K562 (cell line): ENCODE results near the gene AGO3.

Experiments used
- ARNT ChIP-seq, 2 experiments: fragments of 450-650 bp; IDR thresholded peaks; 2 replicates each; pipeline ENCODE4 v1.6.1; 2016; ENCODE audit warnings: mild to moderate bottlenecking in 1 of 2
- BRCA1 ChIP-seq, 2 experiments: fragments of 450-650 bp in 1 of 2; sonication (generic) in 1 of 2; formaldehyde crosslinking in 1 of 2; IDR thresholded peaks; 2 replicates each; pipeline versions ENCODE4 v1.5.0 to v1.6.1; 2017 to 2020; ENCODE audit warnings: mild to moderate bottlenecking in 1 of 2, missing genetic modification reagents in 1 of 2
- ETV6 ChIP-seq, 3 experiments: fragments of 150-350 bp in 1 of 3; sonication (generic) in 1 of 3; formaldehyde crosslinking in 1 of 3; IDR thresholded peaks; 2 replicates each; pipeline versions ENCODE4 v1.6.1 to v1.8.0; 2014 to 2022; ENCODE audit warnings: borderline replicate concordance in 2 of 3, low read depth in 2 of 3, antibody characterized with exemption in 1 of 3, low read length in 1 of 3, mild to moderate bottlenecking in 1 of 3, missing genetic modification reagents in 1 of 3
- EZH2 ChIP-seq: IDR thresholded peaks from 2 replicates; pipeline ENCODE4 v1.6.1; 2012; ENCODE audit warnings: low read depth, mild to moderate bottlenecking, inconsistent platforms, low read length, borderline replicate concordance
- FOXJ3 ChIP-seq: sonication (generic); formaldehyde crosslinking; IDR thresholded peaks from 2 replicates; pipeline ENCODE4 v1.4.0; 2020; ENCODE audit warnings: mild to moderate bottlenecking, missing genetic modification reagents
- MEF2A ChIP-seq: IDR thresholded peaks from 2 replicates; pipeline ENCODE4 v1.6.1; 2011; ENCODE audit warnings: low read depth, mild to moderate bottlenecking, low read length, moderate library complexity; ENCODE audit not compliant: control insufficient read depth
- MXI1 ChIP-seq: IDR thresholded peaks from 2 replicates; pipeline ENCODE4 v1.6.1; 2011; ENCODE audit warnings: low read depth, mild to moderate bottlenecking, improper control_type of control experiment, low read length
- MYC ChIP-seq, 2 experiments: fragments of 250-450 bp in 1 of 2; sonication (Bioruptor Pico) in 1 of 2; IDR thresholded peaks; 2 replicates each; pipeline versions ENCODE4 v1.5.1 to v1.6.1; 2012 to 2021; ENCODE audit warnings: low read depth in 2 of 2, borderline replicate concordance in 1 of 2, improper control_type of control experiment in 1 of 2, low read length in 1 of 2, mild to moderate bottlenecking in 1 of 2, moderate library complexity in 1 of 2
- POLR2A ChIP-seq: fragments of 450-650 bp; conservative IDR thresholded peaks from 2 replicates; pipeline ENCODE4 v1.6.1; 2016
- SP1 ChIP-seq: sonication (generic); formaldehyde crosslinking; IDR thresholded peaks from 2 replicates; pipeline ENCODE4 v1.8.1; 2022; ENCODE audit warnings: mild to moderate bottlenecking, missing genetic modification reagents
- TF ChIP-seq, protein P1 (sequence below): sonication (generic); formaldehyde crosslinking; IDR thresholded peaks from 2 replicates; pipeline ENCODE4 v1.9.0; 2022; ENCODE audit warnings: mild to moderate bottlenecking, missing genetic modification reagents
- TF ChIP-seq, protein P2 (sequence below), 3 experiments: IDR thresholded peaks in 2 of 3; conservative IDR thresholded peaks in 1 of 3; 2 replicates each; pipeline ENCODE4 v1.5.1; 2011 to 2012; ENCODE audit warnings: low read length in 3 of 3, mild to moderate bottlenecking in 3 of 3, control low read depth in 2 of 3, improper control_type of control experiment in 1 of 3, inconsistent platforms in 1 of 3, low read depth in 1 of 3, mixed read lengths in 1 of 3, moderate library complexity in 1 of 3; ENCODE audit not compliant: insufficient read depth in 2 of 3
- TF ChIP-seq, protein P3 (sequence below): fragments of 450-650 bp; IDR thresholded peaks from 2 replicates; pipeline ENCODE4 v1.6.1; 2016; ENCODE audit warnings: low read depth

DNA sequence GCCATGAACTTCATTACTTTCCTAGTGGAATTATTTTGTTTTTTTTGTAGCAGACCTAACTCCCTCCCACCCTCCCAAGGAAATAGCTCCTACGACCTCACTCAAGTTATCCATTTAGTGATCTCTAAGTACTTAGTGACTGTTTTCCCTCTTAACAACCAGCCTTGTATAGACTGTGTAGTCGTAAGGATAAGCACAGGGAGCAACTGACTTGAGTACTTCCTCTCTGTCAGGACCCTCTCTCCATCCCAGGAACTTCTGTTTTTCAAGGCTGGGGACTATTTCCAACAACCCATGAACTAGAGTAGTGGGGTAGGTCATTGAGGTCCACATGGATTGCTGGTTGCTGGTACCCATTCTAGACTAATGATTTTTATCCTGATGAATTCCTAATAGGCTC is 46.0 kb upstream of the AGO3 start:
- TF ChIP-seq FOXJ3, result no peak
- TF ChIP-seq EZH2, result no peak
- TF ChIP-seq MYC (IDR thresholded peaks at IDR 0.05; ENCODE audit: low read depth, low read length), result no peak
- TF ChIP-seq MYC (CRISPR knock-in tag; IDR thresholded peaks at IDR 0.05; ENCODE audit: borderline replicate concordance, low read depth), result no peak
- TF ChIP-seq POLR2A, result no peak
- no peak for TF ChIP-seq MXI1
- TF ChIP-seq, protein P1, sequence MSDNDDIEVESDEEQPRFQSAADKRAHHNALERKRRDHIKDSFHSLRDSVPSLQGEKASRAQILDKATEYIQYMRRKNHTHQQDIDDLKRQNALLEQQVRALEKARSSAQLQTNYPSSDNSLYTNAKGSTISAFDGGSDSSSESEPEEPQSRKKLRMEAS (CRISPR knock-in tag), result no peak
- no peak for TF ChIP-seq ARNT (IDR thresholded peaks at IDR 0.05)
- TF ChIP-seq ETV6 (IDR thresholded peaks at IDR 0.05; ENCODE audit: borderline replicate concordance in 1 of 2, low read depth in 2 of 2, low read length in 1 of 2), result no peak
- no peak for TF ChIP-seq ETV6 (CRISPR knock-in tag; IDR thresholded peaks at IDR 0.05; ENCODE audit: borderline replicate concordance)
- TF ChIP-seq, protein P2, sequence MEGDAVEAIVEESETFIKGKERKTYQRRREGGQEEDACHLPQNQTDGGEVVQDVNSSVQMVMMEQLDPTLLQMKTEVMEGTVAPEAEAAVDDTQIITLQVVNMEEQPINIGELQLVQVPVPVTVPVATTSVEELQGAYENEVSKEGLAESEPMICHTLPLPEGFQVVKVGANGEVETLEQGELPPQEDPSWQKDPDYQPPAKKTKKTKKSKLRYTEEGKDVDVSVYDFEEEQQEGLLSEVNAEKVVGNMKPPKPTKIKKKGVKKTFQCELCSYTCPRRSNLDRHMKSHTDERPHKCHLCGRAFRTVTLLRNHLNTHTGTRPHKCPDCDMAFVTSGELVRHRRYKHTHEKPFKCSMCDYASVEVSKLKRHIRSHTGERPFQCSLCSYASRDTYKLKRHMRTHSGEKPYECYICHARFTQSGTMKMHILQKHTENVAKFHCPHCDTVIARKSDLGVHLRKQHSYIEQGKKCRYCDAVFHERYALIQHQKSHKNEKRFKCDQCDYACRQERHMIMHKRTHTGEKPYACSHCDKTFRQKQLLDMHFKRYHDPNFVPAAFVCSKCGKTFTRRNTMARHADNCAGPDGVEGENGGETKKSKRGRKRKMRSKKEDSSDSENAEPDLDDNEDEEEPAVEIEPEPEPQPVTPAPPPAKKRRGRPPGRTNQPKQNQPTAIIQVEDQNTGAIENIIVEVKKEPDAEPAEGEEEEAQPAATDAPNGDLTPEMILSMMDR (IDR thresholded peaks at IDR 0.05 in 2 of 3, conservative IDR thresholded peaks at IDR 0.05 in 1 of 3; ENCODE audit: insufficient read depth in 2 of 3, low read depth in 1 of 3, low read length in 3 of 3), result no peak
- TF ChIP-seq, protein P3, sequence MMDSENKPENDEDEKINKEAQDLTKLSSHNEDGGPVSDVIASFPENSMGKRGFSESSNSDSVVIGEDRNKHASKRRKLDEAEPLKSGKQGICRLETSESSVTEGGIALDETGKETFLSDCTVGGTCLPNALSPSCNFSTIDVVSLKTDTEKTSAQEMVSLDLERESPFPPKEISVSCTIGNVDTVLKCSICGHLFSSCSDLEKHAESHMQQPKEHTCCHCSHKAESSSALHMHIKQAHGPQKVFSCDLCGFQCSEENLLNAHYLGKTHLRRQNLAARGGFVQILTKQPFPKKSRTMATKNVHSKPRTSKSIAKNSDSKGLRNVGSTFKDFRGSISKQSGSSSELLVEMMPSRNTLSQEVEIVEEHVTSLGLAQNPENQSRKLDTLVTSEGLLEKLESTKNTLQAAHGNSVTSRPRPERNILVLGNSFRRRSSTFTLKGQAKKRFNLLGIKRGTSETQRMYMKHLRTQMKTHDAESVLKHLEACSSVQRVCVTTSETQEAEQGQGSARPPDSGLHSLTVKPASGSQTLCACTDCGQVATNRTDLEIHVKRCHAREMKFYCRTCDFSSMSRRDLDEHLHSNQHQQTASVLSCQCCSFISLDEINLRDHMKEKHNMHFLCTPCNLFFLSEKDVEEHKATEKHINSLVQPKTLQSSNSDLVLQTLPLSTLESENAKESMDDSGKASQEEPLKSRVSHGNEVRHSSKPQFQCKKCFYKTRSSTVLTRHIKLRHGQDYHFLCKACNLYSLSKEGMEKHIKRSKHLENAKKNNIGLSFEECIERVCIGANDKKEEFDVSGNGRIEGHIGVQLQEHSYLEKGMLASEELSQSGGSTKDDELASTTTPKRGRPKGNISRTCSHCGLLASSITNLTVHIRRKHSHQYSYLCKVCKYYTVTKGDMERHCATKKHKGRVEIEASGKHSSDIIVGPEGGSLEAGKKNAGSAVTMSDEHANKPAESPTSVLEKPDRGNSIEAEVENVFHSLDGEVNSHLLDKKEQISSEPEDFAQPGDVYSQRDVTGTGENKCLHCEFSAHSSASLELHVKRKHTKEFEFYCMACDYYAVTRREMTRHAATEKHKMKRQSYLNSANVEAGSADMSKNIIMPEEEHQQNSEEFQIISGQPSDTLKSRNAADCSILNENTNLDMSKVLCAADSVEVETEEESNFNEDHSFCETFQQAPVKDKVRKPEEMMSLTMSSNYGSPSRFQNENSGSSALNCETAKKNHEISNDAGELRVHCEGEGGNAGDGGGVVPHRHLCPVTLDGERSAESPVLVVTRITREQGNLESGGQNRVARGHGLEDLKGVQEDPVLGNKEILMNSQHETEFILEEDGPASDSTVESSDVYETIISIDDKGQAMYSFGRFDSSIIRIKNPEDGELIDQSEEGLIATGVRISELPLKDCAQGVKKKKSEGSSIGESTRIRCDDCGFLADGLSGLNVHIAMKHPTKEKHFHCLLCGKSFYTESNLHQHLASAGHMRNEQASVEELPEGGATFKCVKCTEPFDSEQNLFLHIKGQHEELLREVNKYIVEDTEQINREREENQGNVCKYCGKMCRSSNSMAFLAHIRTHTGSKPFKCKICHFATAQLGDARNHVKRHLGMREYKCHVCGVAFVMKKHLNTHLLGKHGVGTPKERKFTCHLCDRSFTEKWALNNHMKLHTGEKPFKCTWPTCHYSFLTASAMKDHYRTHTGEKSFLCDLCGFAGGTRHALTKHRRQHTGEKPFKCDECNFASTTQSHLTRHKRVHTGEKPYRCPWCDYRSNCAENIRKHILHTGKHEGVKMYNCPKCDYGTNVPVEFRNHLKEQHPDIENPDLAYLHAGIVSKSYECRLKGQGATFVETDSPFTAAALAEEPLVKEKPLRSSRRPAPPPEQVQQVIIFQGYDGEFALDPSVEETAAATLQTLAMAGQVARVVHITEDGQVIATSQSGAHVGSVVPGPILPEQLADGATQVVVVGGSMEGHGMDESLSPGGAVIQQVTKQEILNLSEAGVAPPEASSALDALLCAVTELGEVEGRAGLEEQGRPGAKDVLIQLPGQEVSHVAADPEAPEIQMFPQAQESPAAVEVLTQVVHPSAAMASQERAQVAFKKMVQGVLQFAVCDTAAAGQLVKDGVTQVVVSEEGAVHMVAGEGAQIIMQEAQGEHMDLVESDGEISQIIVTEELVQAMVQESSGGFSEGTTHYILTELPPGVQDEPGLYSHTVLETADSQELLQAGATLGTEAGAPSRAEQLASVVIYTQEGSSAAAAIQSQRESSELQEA, result no peak
- TF ChIP-seq BRCA1 (IDR thresholded peaks at IDR 0.05), result no peak
- no peak for TF ChIP-seq BRCA1 (CRISPR knock-in tag; IDR thresholded peaks at IDR 0.05)
- no peak for TF ChIP-seq SP1
- no peak for TF ChIP-seq MEF2A
